T follicular helper cell (primary cell): ENCODE data around the gene WDR45B.
"Not testable (repeated sequence)": the region's sequence is repeated elsewhere in the genome, so short reads cannot be mapped to it uniquely, and the experiment has no call there.

Experiments used
- DNase-seq: peaks from one replicate; pipeline ENCODE4 v3.0.0-alpha.2; 2020; ENCODE audit warnings: low read depth

The WDR45B gene

GRCh38 chr17:82582709-82583108 is 65.5 kb downstream of the WDR45B start:
- DNase-seq: no peak

GRCh38 chr17:82582213-82582612 is 66.0 kb downstream of the WDR45B start:
- no peak for DNase-seq

- not testable (repeated sequence) for DNase-seq
These were observed 68.3 kb downstream of the WDR45B start for GRCh38 chr17:82579969-82580368.

DNA sequence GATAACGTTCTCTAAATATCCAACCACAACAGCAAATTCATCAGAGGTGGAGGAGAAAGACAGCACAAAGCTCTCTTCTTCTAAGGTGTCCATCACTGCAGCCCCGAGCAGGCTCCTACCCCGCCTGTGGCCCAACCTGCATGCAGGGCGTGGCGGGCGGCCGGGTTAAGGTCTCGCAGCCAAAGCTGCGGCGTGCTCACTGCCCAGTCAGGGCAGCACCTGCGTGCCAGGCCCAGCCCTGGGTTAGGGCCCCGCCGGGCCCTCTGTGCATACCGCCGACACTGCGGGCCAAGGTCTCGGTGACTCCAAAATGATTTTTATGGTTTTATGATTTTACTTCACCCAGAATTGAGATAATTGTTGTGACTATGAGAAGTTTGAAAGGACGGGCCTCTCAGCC is 70.9 kb downstream of the WDR45B start:
- no peak for DNase-seq

- not testable (repeated sequence) for DNase-seq
These were observed 72.5 kb downstream of the WDR45B start for GRCh38 chr17:82575581-82576221.

DNA sequence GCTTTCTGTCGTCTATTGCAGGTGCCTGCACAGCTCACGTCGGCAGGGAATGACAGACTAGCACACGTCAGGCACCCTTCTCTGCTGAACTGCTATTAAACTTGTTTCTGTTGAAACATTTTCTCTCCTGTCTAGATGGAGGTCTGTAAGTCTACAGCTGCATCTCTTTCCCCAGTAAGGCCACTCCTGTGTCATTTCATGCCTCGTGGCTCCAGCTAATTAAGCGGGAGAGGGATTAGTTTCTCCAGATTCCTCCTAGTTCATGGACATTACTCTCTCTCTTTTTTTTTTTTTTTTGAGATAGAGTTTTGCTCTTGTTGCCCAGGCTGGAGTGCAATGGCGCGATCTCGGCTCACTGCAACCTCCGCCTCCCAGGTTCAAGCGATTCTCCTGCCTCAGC is 74.2 kb downstream of the WDR45B start:
- no peak for DNase-seq

DNA sequence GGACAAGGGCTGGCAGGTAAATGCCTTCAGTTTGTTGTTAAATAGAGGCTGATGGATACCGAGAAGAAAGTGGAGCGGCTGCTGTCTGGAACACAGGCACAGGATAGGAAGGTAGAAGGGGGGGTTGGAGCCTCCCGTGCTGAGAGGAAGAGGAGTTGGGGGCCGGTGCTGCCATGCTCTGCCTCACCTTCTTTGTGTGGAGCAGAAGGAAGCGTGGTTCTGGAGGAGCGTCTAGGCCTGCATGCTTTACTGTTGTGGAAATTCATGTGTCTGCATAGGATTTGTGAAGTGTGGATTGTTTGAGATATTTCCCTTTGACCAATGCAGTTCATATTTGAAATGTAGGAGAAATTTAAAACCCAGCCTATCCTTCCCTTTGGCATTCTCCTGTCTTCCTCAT is 76.4 kb downstream of the WDR45B start:
- no peak for DNase-seq

- no peak for DNase-seq
These were observed 78.0 kb downstream of the WDR45B start for GRCh38 chr17:82570277-82570676.

GRCh38 chr17:82569621-82570020 is 78.6 kb downstream of the WDR45B start:
- DNase-seq: no peak

DNA sequence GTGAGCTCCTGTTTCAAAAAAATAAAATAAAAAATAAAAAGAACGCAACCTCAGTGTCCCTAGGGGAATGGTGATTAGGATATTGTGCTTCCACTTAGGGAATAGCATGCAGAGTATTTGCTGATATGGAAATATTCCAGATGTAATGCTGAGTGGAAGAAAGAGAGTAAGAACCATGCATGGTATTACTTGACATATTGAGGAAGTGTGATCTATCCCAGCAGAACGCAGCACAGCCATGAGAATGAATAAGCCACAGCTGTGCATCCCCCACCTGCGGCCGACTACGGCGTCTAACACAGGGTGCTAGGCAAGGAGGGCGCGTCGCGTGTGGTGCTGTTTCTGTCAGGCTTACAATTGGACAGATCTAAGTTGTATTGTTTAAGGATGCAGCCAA is 79.2 kb downstream of the WDR45B start:
- no peak for DNase-seq

GRCh38 chr17:82567286-82567685 is 81.0 kb downstream of the WDR45B start:
- no peak for DNase-seq

- no peak for DNase-seq
These were observed 81.9 kb downstream of the WDR45B start for GRCh38 chr17:82566129-82566960.

- DNase-seq: no peak
These were observed 82.7 kb downstream of the WDR45B start for GRCh38 chr17:82565551-82565950.
